ENCODE measurements around the gene DUS1L. TPM values are rescaled to one million over a fixed set of nuclear protein-coding genes. Genes with fewer than 3 reads are reported as not detected.

Gene DUS1L
- 55.2 and 65.6 TPM in 2 replicates for total RNA-seq

DNA sequence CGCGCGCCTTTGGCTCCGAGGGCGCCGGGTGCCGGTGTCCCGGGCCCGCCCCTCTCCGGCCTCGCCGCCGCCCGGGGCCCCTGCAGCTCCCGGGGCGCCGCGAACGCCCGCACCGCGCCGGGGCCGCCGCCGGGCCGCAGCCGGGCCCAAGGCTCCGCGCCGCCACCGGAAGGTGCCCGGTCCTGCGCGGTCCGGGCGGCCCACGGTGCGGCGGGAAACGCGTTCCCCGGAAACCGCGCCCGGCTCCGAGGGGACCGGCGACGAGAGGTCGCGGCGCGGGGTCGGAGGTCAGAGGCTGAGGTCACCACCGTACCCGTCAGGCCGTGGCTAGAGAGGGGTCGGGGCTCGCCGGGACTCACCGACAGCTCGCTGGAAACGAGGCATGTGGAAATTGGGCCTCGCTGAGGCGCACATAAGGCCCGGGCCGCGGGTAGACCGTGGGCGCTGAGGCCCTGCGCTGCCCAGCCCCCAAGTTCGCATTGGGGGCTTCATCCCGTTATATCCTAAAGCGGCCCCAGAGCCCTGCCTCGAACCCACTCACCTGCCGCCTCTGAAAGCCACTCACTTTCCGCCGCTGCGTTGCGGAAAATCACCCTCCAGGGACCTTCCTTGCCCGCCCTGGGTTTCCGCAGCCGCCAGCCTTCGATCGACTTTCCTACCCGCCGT, at the start of gene DUS1L:
DUS1L (minus strand) TSS at position 167 of the 666 bp plus-strand sequence. CDS start 745 bp downstream, outside the sequence.

DNA sequence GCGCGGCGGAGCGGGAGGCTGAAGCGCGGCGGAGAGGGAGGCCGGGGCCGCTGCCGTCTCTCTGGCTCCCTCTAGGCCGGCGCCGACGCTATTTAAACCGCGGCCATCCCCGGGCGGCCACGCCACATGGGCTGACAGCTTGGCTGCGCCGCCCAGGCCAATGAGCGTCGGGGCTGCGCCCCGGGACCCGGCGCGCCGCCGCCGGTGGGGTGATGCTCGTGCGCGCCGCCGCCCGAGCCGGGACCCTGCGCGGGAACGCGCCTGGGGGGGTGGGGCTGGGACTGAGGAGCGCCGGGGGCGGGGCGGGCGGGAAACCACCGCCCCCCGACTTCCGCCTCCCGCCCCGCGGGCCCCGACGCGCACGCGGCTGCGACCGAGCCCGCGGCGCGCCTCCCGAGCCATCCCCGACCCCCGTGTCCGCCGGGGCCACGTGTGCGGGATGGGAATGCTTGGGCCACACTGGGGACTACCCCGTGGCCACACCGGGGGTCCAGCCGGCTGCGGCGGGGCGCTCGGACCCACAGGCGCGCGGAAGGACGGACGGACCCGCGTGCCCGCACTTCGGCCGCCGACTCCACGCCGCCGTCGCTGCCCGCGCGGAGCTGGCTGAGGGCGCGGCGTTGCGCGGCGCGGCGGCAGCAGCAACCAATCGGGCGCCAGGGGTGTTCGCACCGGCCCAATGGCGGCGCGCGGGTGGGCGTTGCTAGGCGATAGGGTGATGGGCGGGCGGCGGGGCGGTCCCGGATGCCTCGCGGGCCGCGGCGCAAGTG, 32.8 kb upstream of the DUS1L start, which contains the start of gene FASN:
FASN (minus strand) TSS at position 68 of the 770 bp plus-strand sequence. CDS start 1,791 bp downstream, outside the sequence.

DNA sequence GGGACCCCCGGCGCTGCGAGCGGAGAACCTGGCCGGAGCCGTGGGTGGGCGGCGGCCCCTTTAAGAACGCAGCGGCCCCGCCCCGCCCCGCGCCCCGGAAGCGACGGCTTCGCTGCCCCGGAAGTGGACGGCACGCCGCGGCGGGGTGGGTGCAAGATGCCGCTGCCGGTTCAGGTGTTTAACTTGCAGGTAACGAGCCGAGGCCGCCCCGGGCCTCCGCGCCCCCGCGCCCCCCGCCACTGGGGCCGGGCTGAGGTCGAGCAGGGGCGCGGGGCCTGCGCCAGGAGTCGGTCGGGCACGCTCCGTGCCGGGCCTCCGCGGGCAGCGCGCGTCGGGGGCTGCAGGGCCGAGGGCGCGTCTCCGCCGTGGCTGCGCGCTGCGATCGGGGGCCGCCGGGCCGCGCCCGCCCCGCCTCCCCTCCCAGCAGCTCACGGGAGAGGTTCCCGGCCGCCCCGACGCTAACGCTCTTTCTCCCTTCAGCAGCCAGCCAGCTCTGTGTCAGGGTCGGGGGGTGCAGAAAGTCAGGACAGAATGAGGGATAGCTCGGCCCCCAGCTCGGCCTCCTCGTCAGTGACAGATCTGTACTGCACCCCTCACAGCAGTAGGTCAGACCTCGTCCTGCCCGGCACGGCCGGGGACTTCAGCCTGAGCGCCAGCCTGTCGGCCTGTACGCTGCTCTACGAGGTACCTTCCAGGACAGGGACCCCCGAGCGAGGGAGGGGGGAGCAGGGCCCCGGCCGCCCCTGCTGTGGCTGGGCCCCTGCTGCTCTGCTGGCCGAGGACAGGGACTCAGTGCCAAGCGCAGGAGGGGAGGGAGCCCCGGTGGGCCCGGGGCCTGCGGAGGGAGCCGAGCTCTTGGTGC, 13.6 kb downstream of the DUS1L start, which contains the start of the genes GPS1 and RFNG:
GPS1 (plus strand) TSS at position 123 of the 862 bp plus-strand sequence; CDS start at position 157, 34 bp downstream.
RFNG (minus strand) TSS at position 36 of the 862 bp plus-strand sequence. CDS start 45 bp downstream, outside the sequence.

DNA sequence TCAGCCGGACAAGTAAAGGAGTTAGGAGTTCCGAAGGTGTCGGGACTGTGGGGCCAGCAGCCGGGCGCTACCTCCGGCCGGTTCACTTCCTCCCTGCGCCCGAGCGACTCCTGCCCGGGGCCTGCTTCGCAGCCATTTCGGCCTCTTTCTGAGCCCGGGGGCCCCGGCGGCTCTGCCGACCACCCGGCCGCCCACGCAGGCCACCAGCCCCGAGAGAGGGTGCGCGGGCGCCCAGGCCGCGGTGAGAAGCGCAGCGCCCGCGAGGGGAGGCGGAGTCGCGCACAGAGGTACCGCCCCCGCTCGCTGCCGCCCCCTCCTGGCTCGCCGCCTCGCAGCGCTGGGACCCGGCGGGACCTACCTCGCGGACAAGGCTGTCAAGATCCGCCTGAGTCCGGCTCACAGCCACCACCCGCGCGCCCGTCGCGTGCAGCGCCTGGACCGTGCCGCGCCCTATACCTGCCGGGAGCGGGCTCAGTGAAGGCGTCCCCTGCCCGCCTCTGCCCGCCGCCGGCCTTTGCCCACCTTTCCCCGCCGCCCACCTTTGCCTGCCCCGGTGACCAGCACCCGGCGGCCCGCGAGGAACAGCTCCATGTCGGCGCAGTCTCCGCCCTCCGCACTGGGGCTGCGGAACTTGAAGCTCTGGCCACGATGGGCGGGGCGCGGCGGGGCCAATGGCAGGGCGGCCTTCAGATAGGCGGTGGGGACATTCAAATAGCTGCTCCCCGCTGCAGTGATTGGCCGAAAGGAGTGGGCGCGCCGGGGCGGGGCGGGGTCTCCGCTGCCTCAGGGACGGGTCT, 28.3 kb downstream of the DUS1L start, which contains the start of gene DCXR:
DCXR (minus strand) TSS at position 606 of the 797 bp plus-strand sequence; CDS start at position 591, 15 bp downstream.

DNA sequence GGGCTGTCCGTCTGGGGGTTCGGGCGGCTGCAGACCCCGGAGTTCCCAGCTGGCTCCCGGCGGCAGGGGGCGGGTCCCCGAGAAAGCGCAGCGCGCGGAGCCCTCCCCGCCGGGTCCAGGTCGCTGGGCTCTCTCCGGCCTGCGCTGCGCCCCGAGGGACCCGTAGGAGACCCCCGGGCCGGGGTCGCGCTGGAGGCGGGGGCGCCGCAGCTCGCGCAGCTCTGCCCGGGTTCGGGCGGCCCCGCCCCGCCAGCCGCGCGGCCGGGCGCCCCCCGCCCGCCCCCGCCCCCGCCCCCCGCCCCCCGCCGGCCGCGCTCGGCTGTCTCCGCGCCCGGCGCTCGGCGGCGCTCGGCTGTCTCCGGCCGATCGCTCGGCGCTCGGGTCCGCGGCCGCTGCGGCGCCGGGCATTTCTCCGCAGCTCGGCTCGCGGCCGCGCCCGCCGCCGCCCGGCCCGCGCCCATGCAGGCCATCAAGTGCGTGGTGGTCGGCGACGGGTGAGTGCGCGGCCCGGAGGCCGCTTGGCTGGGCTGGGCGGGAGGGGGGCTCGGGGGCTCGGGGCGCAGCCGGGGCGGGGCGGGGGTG, 34.2 kb downstream of the DUS1L start, which contains the start of gene RAC3:
RAC3 (plus strand) TSS at position 376 of the 582 bp plus-strand sequence; CDS start at position 460, 84 bp downstream.

DNA sequence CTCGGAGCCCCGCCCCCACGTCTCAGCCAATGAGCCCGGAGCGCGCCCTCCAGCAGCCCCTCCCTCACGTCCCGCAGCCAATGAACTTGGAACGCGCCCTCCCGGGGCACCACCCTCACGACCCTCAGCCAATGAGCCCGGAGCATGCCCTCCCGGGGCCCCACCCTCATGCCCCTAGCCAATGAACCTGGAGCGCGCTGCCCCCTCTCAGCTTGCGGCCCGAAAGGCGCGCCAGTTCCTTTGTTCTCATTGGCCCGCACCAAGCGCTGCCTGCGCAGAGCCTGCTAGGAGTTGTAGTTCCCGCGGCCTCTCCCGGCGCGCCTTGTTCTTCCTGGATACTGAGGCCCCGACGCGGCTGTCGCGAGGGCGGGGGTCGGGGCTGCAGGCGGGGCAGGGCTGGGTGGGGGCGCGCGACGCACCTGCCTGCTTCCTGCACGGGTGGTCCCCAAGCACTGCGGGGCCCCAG, 42.6 kb downstream of the DUS1L start, which contains the start of gene LRRC45:
LRRC45 (plus strand) TSS at position 325 of the 466 bp plus-strand sequence. CDS start 339 bp downstream, outside the sequence.

DNA sequence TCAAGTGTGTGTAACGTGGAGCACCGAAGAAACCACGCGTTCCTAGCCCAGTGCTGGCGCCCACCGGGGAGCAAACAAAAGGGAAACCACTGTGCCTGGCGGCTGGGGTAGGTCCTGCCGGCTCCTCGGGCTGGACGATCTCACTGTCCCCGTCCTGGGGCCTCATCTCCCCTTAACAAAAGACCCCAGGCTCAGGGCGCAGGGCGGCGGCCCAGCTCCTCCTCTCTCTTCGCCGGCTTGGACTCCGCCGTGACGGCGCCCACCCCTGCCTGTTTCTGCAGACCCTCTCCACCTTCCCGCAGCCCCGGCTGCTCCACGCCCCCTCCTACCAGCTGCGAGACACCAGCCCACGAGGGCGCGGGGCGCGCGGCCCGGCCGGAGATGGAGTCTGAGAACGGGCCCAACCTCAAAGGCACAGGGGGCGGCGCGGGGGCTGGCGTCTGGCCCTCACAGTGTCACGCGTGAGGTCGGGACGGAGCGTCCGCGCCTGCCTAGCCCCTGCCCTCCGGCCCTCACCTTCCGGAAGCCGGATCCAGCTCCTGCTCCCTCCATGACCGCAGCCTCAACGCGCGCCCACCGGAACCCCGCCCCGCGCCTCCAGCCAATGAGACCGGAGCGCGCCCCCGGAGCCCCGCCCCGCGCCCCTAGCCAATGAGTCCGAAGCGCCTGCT, 43.2 kb downstream of the DUS1L start, which contains the start of gene CENPX:
CENPX (minus strand) TSS at position 569 of the 671 bp plus-strand sequence; CDS start at position 552, 17 bp downstream.

Other genes with a start within 250 kb of the DUS1L start
- 82.5 and 97.7 TPM in 2 replicates for gene MCRIP1, start 232.5 kb downstream of the DUS1L start, total RNA-seq
- gene PPP1R27, start 230.8 kb downstream of the DUS1L start, total RNA-seq: 0.09 TPM in 1 of 2 replicates, not detected in the other
- gene P4HB, start 205.3 kb downstream of the DUS1L start, total RNA-seq: 2,852 and 4,180 TPM in 2 replicates
- gene ARHGDIA, start 194.5 kb downstream of the DUS1L start, total RNA-seq: 120 and 379 TPM in 2 replicates
- gene ALYREF, start 174.2 kb downstream of the DUS1L start, total RNA-seq: 76.3 and 110 TPM in 2 replicates
- 84.9 and 198 TPM in 2 replicates for gene ANAPC11, start 174.1 kb downstream of the DUS1L start, total RNA-seq
- gene NPB, start 163.6 kb downstream of the DUS1L start, total RNA-seq: 0.51 and 1.5 TPM in 2 replicates
- gene PCYT2, start 154.4 kb downstream of the DUS1L start, total RNA-seq: 50.5 and 52.1 TPM in 2 replicates
- gene SIRT7, start 147.6 kb downstream of the DUS1L start, total RNA-seq: 13.1 and 20.2 TPM in 2 replicates
- gene MAFG, start 138.1 kb downstream of the DUS1L start, total RNA-seq: 28.2 and 32.5 TPM in 2 replicates
- gene PYCR1, start 128.5 kb downstream of the DUS1L start, total RNA-seq: 245 and 274 TPM in 2 replicates
- under 0.01 TPM in 1 of 2 replicates, not detected in the other for gene MYADML2, start 118.6 kb downstream of the DUS1L start, total RNA-seq
- gene NOTUM, start 104.6 kb downstream of the DUS1L start, total RNA-seq: 0.14 TPM in 1 of 2 replicates, not detected in the other
- gene ASPSCR1, start 88.2 kb downstream of the DUS1L start, total RNA-seq: 21.4 and 28.8 TPM in 2 replicates
- gene CENPX, start 42.9 kb downstream of the DUS1L start, total RNA-seq: 11.3 and 17.7 TPM in 2 replicates
- 10.1 and 13.3 TPM in 2 replicates for gene LRRC45, start 42.5 kb downstream of the DUS1L start, total RNA-seq
- 19.0 and 25.3 TPM in 2 replicates for gene RAC3, start 34.1 kb downstream of the DUS1L start, total RNA-seq
- gene DCXR, start 28.1 kb downstream of the DUS1L start, total RNA-seq: 30.7 and 48.7 TPM in 2 replicates
- 47.5 and 67.4 TPM in 2 replicates for gene RFNG, start 14.0 kb downstream of the DUS1L start, total RNA-seq
- 90.3 and 111 TPM in 2 replicates for gene GPS1, start 13.9 kb downstream of the DUS1L start, total RNA-seq
- 104 and 307 TPM in 2 replicates for gene FASN, start 32.4 kb upstream of the DUS1L start, total RNA-seq
- 20.8 and 27.4 TPM in 2 replicates for gene CCDC57, start 147.0 kb upstream of the DUS1L start, total RNA-seq
- 359 and 382 TPM in 2 replicates for gene SLC16A3, start 163.2 kb upstream of the DUS1L start, total RNA-seq
- gene CSNK1D, start 207.9 kb upstream of the DUS1L start, total RNA-seq: 52.6 and 63.6 TPM in 2 replicates